GM19025 (cell line): ENCODE data around the gene DNAAF9.
"Not testable (repeated sequence)": the region's sequence is repeated elsewhere in the genome, so short reads cannot be mapped to it uniquely, and the experiment has no call there.

Experiments used
- ATAC-seq: cut with Tn5 transposase; IDR thresholded peaks from one replicate; pipeline ENCODE4 v1.9.1; 2021; ENCODE audit warnings: mild to moderate bottlenecking, low read depth, moderate library complexity; ENCODE audit not compliant: unreplicated experiment

Gene DNAAF9

GRCh38 chr20:3407040-3407770 is at the start of gene DNAAF9:
Gene DNAAF9 (minus strand): TSS chr20:3407669. CDS start chr20:3407557, 112 bp downstream.
- peak; percentile 25 for ATAC-seq

- ATAC-seq: no peak
These were observed 49.2 kb upstream of the DNAAF9 start for GRCh38 chr20:3456648-3457047.

GRCh38 chr20:3454831-3455230 is 47.4 kb upstream of the DNAAF9 start:
- no peak for ATAC-seq

- ATAC-seq: no peak
These were observed 45.2 kb upstream of the DNAAF9 start for GRCh38 chr20:3452690-3453089.

GRCh38 chr20:3452136-3452535 is 44.7 kb upstream of the DNAAF9 start:
- no peak for ATAC-seq

GRCh38 chr20:3449319-3449718 is 41.9 kb upstream of the DNAAF9 start:
- ATAC-seq: no peak

GRCh38 chr20:3447321-3447720 is 39.9 kb upstream of the DNAAF9 start:
- ATAC-seq: no peak

GRCh38 chr20:3446779-3447178 is 39.3 kb upstream of the DNAAF9 start:
- ATAC-seq: no peak

- no peak for ATAC-seq
These were observed 29.6 kb upstream of the DNAAF9 start for GRCh38 chr20:3436864-3437574.

GRCh38 chr20:3434232-3434631 is 26.8 kb upstream of the DNAAF9 start:
- no peak for ATAC-seq

- no peak for ATAC-seq
These were observed 26.3 kb upstream of the DNAAF9 start for GRCh38 chr20:3433744-3434143.

- ATAC-seq: no peak
These were observed 25.4 kb upstream of the DNAAF9 start for GRCh38 chr20:3432844-3433243.

- no peak for ATAC-seq
These were observed 23.6 kb upstream of the DNAAF9 start for GRCh38 chr20:3431109-3431508.

GRCh38 chr20:3430376-3431069 is 23.1 kb upstream of the DNAAF9 start:
- ATAC-seq: peak; percentile 82

- ATAC-seq: not testable (repeated sequence)
These were observed 19.3 kb upstream of the DNAAF9 start for GRCh38 chr20:3426766-3427165.

- no peak for ATAC-seq
These were observed 15.7 kb upstream of the DNAAF9 start for GRCh38 chr20:3423126-3423525.

- ATAC-seq: no peak
These were observed 14.5 kb upstream of the DNAAF9 start for GRCh38 chr20:3421985-3422384.

- peak; percentile 85 for ATAC-seq
These were observed 12.8 kb upstream of the DNAAF9 start for GRCh38 chr20:3420211-3420707.

GRCh38 chr20:3418161-3418560 is 10.7 kb upstream of the DNAAF9 start:
- not testable (repeated sequence) for ATAC-seq

GRCh38 chr20:3414122-3414521 is 6.7 kb upstream of the DNAAF9 start:
- no peak for ATAC-seq

GRCh38 chr20:3413393-3413889 is 6.0 kb upstream of the DNAAF9 start:
- ATAC-seq: no peak
